Right renal pelvis (tissue), 4 donors: Measurements from ENCODE around the gene USF2. TPM values are rescaled to one million over a fixed set of nuclear protein-coding genes. Genes with fewer than 3 reads are reported as not detected.

Source experiments
- DNase-seq, 4 donors: peaks; one replicate each; pipeline ENCODE4 v3.0.0-alpha.2; 2013; ENCODE audit warnings: low read depth in 4 of 4, low spot score in 3 of 4, missing footprints in 1 of 4
- polyA plus RNA-seq, 4 donors: library from polyadenylated mRNA; unstranded; fragments of 120-200 nt; gene quantifications; one replicate each; pipeline ENCODE4 v1.2.1, GENCODE V29; 2013; ENCODE audit not compliant: insufficient read length in 4 of 4

Gene USF2
- polyA plus RNA-seq, 4 donors, result 149 to 179 (median 162) TPM

GRCh38 chr19:35297922-35298321, 29.2 kb downstream of the USF2 start:
- DNase-seq, result no peak

DNA sequence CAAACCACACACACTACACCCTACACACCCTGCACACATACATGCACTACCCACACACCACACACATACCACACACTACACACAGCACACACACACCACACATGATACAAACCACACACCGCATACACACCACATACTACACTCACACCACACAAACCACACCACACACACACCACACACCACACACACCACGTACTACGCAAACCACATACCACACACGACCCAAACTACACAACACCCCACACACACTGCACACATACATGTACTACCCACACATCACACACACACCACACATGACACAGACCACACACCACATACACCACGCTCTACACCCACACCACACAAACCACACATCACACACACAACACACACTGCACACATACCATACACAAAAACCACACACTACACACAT, 29.8 kb downstream of the USF2 start:
- no peak for DNase-seq

GRCh38 chr19:35299523-35300338, 31.0 kb downstream of the USF2 start:
- DNase-seq, result no peak

DNA sequence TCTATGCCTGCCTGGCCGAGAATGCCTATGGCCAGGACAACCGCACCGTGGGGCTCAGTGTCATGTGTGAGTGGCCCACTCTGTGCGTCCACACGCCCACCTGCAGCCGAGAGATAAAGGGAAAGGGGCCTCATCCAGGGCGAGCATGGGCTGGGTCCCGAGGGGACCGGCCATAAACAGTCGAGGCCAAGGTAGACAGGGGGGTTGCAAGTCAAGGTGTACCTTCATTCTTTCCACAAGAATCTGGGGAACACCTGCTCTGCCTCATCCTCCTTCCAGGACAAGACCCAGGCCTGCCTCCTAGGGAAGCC, 31.5 kb downstream of the USF2 start:
- DNase-seq, result no peak

GRCh38 chr19:35301961-35302360, 33.2 kb downstream of the USF2 start:
- DNase-seq, result no peak

GRCh38 chr19:35302446-35302845, 33.7 kb downstream of the USF2 start:
- no peak for DNase-seq

DNA sequence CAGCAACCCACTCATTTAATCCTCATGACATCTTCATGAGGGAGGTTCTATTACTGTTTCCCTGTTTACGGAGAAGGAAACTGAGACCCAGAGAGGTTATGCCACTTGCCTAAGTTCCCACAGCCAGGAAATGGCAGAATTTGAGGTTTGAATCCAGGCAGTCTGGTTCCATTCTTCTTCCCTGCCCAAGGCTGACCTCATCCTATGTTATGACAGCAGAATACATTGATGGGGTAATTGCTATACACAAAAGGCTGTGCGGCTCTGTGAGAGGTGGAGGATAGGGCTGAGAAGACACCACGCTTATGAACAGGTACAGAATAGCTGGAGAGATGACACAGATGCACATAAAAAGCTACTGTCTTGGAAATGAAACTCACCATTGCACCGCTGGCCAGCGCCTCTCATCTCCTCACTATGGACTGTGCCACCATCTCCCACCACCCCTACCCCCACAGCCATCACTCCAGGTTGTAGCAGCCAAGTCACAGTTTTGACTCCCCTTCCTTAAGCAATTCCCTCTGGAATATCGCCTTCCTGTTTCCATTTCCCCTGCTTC, 34.7 kb downstream of the USF2 start:
- DNase-seq, result no peak

DNA sequence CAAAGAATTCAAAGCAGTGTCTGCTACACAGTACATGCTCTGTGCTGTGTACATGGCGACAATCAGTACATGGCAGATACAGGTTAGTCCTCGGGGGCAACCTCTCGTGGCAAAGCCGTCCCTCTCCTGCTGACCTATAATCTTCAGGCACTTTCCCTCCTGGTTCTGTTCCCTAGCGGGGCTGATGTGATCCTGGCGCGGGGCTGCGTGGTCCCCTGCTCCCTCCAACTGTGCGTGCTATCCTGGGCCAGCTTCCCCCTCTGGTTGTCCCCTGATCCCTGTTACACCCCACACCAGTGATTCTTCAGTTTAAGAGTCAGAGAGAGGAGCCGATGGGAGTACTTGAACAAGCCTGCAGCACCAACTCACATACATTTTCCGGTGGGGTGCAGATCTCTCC, 35.3 kb downstream of the USF2 start:
- DNase-seq, result no peak

- DNase-seq, result no peak
Observed at GRCh38 chr19:35305181-35305580, 36.4 kb downstream of the USF2 start.

GRCh38 chr19:35306473-35307246, 37.9 kb downstream of the USF2 start:
- DNase-seq, result no peak

GRCh38 chr19:35307931-35308330, 39.2 kb downstream of the USF2 start:
- DNase-seq, result no peak

DNA sequence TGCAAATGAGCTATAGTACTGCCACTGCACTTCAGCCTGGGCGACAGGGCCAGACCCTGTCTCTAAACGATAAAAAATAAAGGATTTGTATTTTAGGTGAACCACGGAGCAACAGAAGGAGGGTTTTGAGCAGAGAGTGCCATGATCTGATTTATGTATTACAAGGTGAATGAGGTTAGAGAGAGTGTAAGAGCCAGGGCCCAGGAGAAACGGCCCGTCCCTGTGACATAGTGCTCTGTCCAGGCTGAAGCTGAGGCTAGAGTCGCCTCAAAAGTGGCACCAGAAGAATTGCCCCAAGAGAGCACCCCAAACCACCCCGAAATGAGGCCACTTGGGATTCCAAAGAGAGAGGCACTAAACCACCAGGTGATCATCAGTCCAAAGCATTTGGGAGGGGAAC, 40.1 kb downstream of the USF2 start:
- DNase-seq, result no peak

- DNase-seq, result peak; percentile 58 to 80 (median 70)
Observed at GRCh38 chr19:35309481-35310279, 40.9 kb downstream of the USF2 start.

DNA sequence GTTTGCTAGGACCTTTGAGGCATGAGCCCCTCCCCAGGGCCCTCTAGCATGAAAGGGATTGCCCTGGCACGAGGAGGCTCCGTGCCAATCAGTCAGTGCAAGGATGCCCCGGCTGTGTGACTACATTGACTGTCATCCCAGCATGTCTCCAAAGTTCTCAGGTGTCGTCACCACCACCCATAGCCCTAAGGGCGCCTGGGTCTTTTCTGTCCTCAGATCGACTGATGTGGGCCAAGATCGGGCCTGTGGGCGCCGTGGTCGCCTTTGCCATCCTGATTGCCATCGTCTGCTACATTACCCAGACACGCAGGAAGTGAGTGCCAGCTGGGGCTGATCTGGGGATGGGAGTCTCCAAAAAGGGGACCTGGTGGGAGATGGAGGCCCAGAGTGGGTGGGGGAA, 41.6 kb downstream of the USF2 start:
- DNase-seq, result no peak

DNA sequence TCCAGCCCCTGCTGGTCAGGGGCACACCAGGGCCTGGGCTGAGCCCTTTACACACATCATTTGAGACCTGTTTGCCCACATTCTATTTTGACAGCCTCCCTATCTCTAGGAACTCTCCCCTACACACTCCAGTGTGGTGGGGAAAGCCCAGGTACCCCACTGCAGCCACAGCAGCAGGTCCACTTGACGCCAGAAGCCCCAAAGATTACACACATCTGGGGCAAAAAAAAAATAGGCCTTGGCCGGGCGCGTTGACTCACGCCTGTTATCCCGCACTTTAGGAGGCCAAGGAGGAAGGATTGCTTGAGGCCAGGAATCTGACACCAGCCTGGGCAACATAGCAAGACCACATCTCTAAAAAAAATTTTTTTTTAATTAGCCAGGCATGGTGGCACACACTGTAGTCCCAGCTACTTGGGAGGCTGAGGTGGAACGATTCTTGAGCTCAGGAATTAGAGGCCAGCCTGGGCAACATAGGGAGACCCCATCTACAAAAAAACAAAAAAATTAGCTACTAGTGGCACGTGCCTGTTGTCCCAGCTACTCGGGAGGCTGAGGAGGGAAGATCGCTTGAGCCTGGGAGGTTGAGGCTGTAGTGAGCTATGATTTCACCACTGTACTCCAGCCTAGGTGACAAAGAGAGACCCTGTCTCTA, 42.2 kb downstream of the USF2 start:
- DNase-seq, result no peak

- DNase-seq, result no peak
Observed at GRCh38 chr19:35311901-35312665, 43.3 kb downstream of the USF2 start.

DNA sequence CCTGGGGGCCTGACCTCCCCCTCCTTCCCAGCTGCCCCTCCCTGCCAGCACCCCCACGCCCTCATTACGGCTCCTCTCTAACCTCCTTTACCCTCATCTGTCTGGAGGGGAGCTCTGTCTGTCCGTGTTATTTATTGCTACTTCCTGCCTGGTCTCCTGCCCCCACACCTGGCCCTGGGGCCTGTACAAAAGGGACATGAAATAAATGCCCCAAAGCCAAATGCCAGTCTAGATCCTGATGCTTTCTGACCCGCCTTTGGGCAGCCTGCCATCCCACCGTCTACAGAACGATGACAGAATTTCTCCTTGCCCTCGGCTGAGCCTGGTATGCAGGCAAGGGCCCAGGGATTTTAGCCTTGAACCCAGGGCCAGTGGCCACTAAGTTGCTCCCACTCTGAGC, 44.8 kb downstream of the USF2 start:
- no peak for DNase-seq

DNA sequence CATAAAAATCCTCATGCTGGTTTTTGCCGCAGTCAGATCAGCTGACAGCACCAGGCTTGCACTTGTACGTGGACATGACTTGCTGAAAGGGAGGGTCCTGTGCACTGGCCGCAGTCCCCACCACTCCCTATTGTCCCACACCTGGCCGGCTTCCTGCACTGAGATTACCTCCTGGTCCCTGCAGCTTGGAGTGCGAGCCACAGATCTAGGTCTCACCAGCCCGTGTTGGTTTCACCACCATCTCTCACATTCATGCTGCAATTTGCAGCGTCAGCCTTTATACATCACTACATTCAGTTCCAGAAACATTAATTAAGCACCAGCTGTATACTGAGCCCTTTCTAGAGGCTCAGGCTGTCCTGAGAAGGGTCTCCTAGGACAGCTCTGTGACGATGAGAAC, 45.3 kb downstream of the USF2 start:
- DNase-seq, result no peak

DNA sequence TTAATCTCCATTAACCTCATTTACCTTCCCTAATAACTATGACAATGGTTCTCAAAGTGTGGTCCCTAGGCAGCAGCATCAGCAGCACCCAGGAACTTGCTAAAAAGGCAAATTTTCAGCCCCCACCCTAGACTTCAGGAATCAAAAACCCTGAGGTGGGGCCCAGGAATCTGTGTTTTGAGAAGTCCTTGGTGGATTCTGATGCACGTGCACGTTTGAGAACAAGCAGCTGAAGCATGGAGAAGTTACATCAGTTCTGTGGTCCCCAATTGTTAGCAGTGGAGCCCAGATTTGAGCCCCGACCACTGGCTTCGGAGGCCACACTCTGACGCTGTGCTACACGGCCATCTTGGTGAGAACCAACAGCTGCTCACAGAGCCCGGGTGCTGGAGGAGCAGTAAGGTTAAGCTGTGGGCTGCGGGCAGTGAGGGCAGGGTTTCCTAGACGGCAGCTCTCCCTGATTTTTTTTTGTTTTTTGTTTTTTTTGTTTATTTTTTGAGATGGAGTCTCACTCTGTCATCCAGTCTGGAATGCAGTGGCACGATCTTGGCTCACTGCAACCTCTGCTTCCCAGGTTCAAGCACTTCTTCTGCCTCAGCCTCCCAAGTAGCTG, 46.2 kb downstream of the USF2 start:
- DNase-seq, result no peak
